ENCODE measurements around the gene WDFY2. TPM values are rescaled to one million over a fixed set of nuclear protein-coding genes. Genes with fewer than 3 reads are reported as not detected.
A peak's percentile ranks its signal among the peaks of the same experiment; 100 is the strongest.

The WDFY2 gene
- total RNA-seq, 1 donor from 2014 or later = 6.8 TPM

DNA sequence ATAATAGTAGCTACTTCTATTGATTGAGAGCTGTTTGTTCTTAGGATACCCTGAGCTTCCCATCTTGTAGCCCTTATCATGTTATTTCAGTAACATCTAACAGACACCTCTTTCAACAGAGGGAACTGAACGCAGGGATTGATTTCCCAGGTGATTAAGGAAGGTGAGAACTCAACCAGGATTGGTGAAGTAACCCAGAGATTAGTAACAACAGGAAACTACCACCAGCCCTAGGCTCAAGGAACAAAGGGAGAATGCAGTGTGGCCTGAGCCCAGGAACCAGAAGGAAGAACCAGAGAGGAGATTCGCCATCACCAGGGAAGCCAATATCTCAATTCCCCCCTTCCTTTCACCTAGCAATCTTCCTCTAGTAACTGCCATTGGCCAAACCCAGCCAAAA lies 211.2 kb downstream of the WDFY2 start:
- H3K27ac ChIP-seq (ENCODE audit: low read depth, low read length) = no peak overlapping the region
- no peak overlapping the region for H3K4me3 ChIP-seq (ENCODE audit: low read length in 3 of 3)
- H3K9ac ChIP-seq (ENCODE audit: low read depth in 1 of 3, low read length in 3 of 3) = no peak overlapping the region
- H3K4me1 ChIP-seq (ENCODE audit: control insufficient read depth in 3 of 3, insufficient read depth in 3 of 3, low read length in 3 of 3) = peaks cover 0 to 6% (median 4%) of the 10 kb centered on the region in 3 donors
- H3K27me3 ChIP-seq (ENCODE audit: control insufficient read depth in 3 of 3, insufficient read depth in 3 of 3, low read length in 3 of 3) = no peaks in the 10 kb centered on the region
- H3K9me3 ChIP-seq (ENCODE audit: control insufficient read depth in 3 of 3, low read length in 3 of 3) = no peaks in the 10 kb centered on the region
- H3K36me3 ChIP-seq (ENCODE audit: control insufficient read depth in 3 of 3, insufficient read depth in 3 of 3, low read length in 3 of 3) = peaks cover 18 to 34% (median 24%) of the 10 kb centered on the region in 3 donors

DNA sequence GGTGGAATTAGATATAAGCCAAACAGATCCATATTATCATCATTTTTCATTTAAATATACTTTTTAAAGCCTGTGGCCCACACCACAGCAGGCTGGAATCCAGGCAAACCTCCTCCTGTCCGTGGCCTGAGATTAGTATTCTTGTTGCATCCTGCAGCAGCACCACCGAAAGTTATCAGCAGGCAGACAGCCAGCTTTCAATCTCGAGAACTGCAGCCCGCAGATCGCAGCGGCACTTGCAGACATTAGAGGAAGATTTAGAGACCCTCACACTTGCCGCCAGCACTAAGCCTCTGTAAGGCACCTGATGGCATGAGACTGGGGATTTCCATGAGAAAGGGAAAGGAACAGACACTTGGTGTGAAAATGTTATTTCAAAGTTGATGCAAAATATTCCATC lies 212.3 kb downstream of the WDFY2 start:
- Histone ChIP-seq H3K27me3 (ENCODE audit: control insufficient read depth in 3 of 3, insufficient read depth in 3 of 3, low read length in 3 of 3) (no peaks in the 10 kb centered on the region), H3K9me3 (ENCODE audit: control insufficient read depth in 3 of 3, low read length in 3 of 3) (no peaks in the 10 kb centered on the region), H3K9ac (ENCODE audit: low read depth in 1 of 3, low read length in 3 of 3) (no peak overlapping the region), H3K27ac (ENCODE audit: low read depth, low read length) (no peak overlapping the region), H3K4me3 (ENCODE audit: low read length in 3 of 3) (no peak overlapping the region), H3K4me1 (ENCODE audit: control insufficient read depth in 3 of 3, insufficient read depth in 3 of 3, low read length in 3 of 3) (peaks cover 9 to 14% (median 11%) of the 10 kb centered on the region in 3 donors), H3K36me3 (ENCODE audit: control insufficient read depth in 3 of 3, insufficient read depth in 3 of 3, low read length in 3 of 3) (peaks cover 18 to 34% (median 24%) of the 10 kb centered on the region in 3 donors)

DNA sequence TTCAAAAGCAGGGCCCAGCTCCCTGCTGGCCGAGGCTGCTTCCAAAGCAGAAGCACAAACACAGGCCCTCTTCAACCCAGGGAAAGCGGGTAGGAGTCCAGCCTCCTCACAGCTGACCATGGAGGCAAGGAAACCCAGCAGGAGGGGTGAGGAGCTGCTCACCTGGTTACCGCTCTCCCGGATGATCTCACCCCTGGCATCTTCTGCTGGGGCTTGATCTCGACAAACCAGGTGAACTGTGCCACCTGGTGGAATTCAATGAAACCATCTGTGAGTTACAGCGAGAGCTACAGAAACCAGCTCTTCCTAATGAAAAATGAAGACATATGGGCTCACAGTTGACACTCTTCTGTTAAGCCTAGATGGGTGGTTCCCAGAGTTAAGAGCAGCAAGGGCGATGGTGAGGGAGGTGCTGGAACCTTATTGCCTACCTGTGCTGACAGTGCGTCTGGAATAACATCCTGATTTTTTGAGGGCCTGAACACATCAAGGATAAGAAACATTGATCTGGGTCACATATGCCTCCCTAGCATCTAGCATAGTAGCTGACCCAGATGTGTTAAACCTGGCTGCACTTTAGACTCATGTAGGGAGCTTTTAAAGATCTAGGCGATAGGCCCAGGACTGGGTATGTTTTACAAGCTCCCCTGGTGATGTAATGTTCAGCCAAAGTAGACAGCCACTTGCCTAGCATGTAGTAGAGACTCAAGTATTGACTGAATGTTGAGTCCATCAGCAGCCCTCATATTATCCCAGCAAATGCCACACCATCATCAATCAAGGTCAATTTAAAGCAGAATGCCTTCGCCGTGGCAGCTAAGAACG lies 213.6 kb downstream of the WDFY2 start:
- Histone ChIP-seq H3K27me3 (ENCODE audit: control insufficient read depth in 3 of 3, insufficient read depth in 3 of 3, low read length in 3 of 3) (no peaks in the 10 kb centered on the region), H3K9me3 (ENCODE audit: control insufficient read depth in 3 of 3, low read length in 3 of 3) (no peaks in the 10 kb centered on the region), H3K4me3 (ENCODE audit: low read length in 3 of 3) (no peak overlapping the region), H3K27ac (ENCODE audit: low read depth, low read length) (no peak overlapping the region), H3K4me1 (ENCODE audit: control insufficient read depth in 3 of 3, insufficient read depth in 3 of 3, low read length in 3 of 3) (peaks cover 22 to 26% (median 22%) of the 10 kb centered on the region in 3 donors), H3K9ac (ENCODE audit: low read depth in 1 of 3, low read length in 3 of 3) (no peak overlapping the region), H3K36me3 (ENCODE audit: control insufficient read depth in 3 of 3, insufficient read depth in 3 of 3, low read length in 3 of 3) (peaks cover 18 to 34% (median 24%) of the 10 kb centered on the region in 3 donors)

DNA sequence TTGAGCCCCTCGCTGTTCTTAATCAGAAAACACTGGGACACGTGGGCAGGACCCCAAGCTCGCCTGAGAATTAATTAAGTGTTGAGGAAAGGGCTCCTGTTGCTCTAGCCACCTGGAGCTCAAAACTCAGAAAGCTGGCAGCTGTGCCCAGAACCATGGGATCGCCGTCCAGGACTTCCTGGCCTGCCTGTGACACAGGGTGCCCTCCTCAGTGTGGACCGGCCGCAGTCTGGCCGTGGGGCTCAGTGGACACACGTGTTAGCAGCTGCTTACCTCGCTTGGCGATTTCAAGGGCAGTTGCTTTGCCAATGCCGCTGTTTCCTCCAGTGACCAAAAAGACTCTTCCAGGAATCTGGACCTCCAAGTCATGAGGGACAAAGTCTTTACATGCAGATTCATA lies 215.0 kb downstream of the WDFY2 start:
- Histone ChIP-seq H3K27me3 (ENCODE audit: control insufficient read depth in 3 of 3, insufficient read depth in 3 of 3, low read length in 3 of 3) (no peaks in the 10 kb centered on the region), H3K27ac (ENCODE audit: low read depth, low read length) (no peak overlapping the region), H3K4me3 (ENCODE audit: low read length in 3 of 3) (no peak overlapping the region), H3K4me1 (ENCODE audit: control insufficient read depth in 3 of 3, insufficient read depth in 3 of 3, low read length in 3 of 3) (peaks cover 27 to 35% (median 29%) of the 10 kb centered on the region in 3 donors), H3K9me3 (ENCODE audit: control insufficient read depth in 3 of 3, low read length in 3 of 3) (no peaks in the 10 kb centered on the region), H3K9ac (ENCODE audit: low read depth in 1 of 3, low read length in 3 of 3) (no peak overlapping the region), H3K36me3 (ENCODE audit: control insufficient read depth in 3 of 3, insufficient read depth in 3 of 3, low read length in 3 of 3) (peaks cover 18 to 31% (median 24%) of the 10 kb centered on the region in 3 donors)

DNA sequence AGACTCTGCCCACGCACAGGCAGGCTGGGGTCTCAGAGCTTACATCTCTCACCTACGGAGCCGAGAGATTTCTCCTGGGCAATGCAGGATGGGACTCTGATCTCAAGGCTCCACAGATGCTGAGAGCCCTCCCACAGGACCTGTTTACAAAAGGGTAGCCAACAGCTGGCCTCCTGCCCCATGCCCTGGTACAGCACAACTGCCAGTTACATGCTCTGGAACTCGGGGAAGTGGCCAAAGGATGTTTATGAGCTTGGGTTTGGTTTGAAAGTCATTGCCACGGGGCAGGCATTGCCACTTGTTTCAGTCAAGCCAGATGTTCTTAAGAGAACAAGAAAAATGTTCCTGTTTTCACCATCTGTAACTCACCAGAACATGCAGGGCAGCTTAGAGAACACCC lies 216.2 kb downstream of the WDFY2 start:
- peak overlapping the region; percentile 26 for H3K27ac ChIP-seq (ENCODE audit: low read depth, low read length)
- H3K36me3 ChIP-seq (ENCODE audit: control insufficient read depth in 3 of 3, insufficient read depth in 3 of 3, low read length in 3 of 3) = peaks cover 13 to 24% (median 23%) of the 10 kb centered on the region in 3 donors
- H3K4me1 ChIP-seq (ENCODE audit: control insufficient read depth in 3 of 3, insufficient read depth in 3 of 3, low read length in 3 of 3) = peaks cover 37 to 47% (median 40%) of the 10 kb centered on the region in 3 donors

DNA sequence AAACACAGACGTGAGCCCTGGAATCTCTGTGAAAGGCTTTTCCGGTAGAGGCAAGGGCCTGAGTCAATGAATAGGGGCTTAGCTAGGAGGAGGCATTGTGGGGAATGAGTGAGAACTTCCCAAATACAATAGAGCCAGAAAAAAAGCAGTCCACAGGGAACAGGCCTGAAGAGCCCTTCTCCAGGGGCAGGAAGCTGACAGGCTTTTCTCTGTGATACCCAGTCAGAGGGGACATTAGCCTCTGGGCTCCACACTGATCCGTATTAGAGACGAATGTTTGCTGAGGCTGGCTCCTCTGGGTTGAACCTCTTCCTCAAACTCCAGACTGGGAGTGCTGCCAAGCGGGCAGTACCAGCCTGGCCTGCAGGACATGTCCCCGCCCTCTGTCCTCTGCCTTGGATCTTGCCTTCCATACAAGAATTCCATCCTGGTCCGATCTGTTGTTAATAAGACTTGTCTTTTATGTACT lies 217.4 kb downstream of the WDFY2 start:
- no peaks in the 10 kb centered on the region for H3K27me3 ChIP-seq (ENCODE audit: control insufficient read depth in 3 of 3, insufficient read depth in 3 of 3, low read length in 3 of 3)
- peak overlapping the region in 2 of 3 donors; percentile 1 to 25 for H3K9ac ChIP-seq (ENCODE audit: low read depth in 1 of 3, low read length in 3 of 3)
- no peaks in the 10 kb centered on the region for H3K9me3 ChIP-seq (ENCODE audit: control insufficient read depth in 3 of 3, low read length in 3 of 3)
- H3K4me3 ChIP-seq (ENCODE audit: low read length in 3 of 3) = no peak overlapping the region
- peak overlapping the region; percentile 53 for H3K27ac ChIP-seq (ENCODE audit: low read depth, low read length)
- peaks cover 39 to 50% (median 44%) of the 10 kb centered on the region in 3 donors for H3K4me1 ChIP-seq (ENCODE audit: control insufficient read depth in 3 of 3, insufficient read depth in 3 of 3, low read length in 3 of 3)
- H3K36me3 ChIP-seq (ENCODE audit: control insufficient read depth in 3 of 3, insufficient read depth in 3 of 3, low read length in 3 of 3) = peaks cover 10 to 18% (median 13%) of the 10 kb centered on the region in 3 donors

More for the DNA sequence above, 216.2 kb downstream of the WDFY2 start:
- peak overlapping the region in 1 of 3 donors; percentile 28 for H3K9ac ChIP-seq (ENCODE audit: low read depth in 1 of 3, low read length in 3 of 3)
- no peak overlapping the region for H3K4me3 ChIP-seq (ENCODE audit: low read length in 3 of 3)
- no peaks in the 10 kb centered on the region for H3K27me3 ChIP-seq (ENCODE audit: control insufficient read depth in 3 of 3, insufficient read depth in 3 of 3, low read length in 3 of 3)
- no peaks in the 10 kb centered on the region for H3K9me3 ChIP-seq (ENCODE audit: control insufficient read depth in 3 of 3, low read length in 3 of 3)

DNA sequence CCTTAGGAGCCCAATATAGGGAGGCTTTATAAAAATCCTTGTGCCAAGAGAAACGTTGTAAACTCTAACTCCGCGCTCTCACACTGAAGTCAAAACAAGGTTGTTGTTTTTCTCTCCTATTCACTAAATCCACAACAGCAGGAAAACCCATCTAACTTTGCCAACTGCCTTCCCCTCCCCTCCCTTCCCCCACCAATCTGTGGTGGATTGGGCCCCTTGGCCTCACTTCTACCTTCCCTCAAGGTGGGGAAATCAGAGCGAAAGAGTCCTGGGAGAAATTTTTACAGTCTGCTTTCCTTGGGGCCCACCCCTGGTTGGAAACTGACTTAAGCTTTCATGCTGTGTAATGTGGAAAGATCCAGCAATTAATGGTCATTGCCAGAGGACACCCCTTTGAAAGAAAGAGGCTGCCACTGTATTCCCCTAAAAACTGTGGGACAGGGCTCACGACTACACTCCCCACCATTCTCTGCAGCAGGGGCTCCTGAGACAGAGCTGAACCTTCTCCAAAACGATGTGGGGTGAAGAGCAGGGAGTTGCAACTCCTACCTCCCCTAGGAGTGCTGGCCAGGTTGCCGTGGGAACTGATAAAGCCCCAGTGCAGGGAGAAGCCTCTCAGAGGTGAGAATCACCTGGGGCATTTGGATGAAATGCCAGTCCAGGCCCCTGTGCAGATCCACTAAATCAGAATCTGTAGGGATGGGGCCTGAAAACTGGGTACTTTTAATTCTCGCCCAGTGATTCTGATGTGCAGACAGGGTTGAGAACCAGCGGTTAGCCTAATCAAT lies 218.6 kb downstream of the WDFY2 start:
- no peaks in the 10 kb centered on the region for H3K27me3 ChIP-seq (ENCODE audit: control insufficient read depth in 3 of 3, insufficient read depth in 3 of 3, low read length in 3 of 3)
- H3K4me1 ChIP-seq (ENCODE audit: control insufficient read depth in 3 of 3, insufficient read depth in 3 of 3, low read length in 3 of 3) = peaks cover 39 to 50% (median 44%) of the 10 kb centered on the region in 3 donors
- H3K9ac ChIP-seq (ENCODE audit: low read depth in 1 of 3, low read length in 3 of 3) = peak overlapping the region; percentile 96 to 99 (median 97)
- H3K9me3 ChIP-seq (ENCODE audit: control insufficient read depth in 3 of 3, low read length in 3 of 3) = no peaks in the 10 kb centered on the region
- peak overlapping the region; percentile 98 for H3K27ac ChIP-seq (ENCODE audit: low read depth, low read length)
- H3K4me3 ChIP-seq (ENCODE audit: low read length in 3 of 3) = peak overlapping the region; percentile 70 to 92 (median 82)
- H3K36me3 ChIP-seq (ENCODE audit: control insufficient read depth in 3 of 3, insufficient read depth in 3 of 3, low read length in 3 of 3) = peaks cover under 1 to 7% (median 2%) of the 10 kb centered on the region in 3 donors

DNA sequence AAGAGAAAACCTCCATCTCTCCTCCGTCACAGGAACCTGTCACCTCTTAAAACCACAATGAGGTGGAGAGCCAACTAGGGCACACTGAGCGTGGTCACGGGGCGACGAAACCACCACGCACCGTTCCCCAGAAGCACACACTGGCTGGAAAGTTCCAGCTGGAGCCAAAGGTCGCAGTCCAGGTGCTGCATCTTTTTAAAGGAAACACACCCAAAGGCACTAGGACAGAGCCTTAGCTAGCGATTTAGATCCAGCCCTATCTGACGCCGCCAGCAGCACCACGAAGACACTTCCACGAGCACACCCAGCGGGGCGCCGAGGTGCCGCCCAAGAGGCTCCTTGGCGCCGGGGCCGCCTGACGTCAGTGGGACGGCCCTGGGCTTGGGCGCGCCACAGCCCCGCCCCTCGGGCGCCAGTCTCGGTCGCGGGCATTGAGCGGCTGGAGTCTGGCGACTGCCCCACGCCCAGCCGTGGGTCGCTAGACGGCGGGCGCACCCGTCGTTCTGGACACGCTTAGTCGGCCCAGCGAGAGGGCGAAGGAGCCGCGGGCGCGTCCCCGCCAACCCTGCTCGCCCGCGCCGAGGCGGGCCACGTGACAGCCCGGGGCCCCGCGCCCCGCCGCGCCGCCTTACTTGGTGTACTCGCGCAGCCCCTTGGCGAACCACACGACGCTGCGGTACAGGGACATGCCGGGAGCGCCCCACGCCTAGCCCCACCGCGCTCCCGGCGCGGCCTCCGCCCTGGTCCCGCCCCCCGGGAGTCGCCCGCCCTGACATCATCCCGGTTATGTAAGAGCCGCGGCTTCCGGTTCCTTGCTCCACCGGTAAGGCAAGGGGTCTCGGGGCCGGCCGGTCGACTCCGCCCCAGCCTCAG lies 219.4 kb downstream of the WDFY2 start, which contains the start of gene DHRS12:
DHRS12 (minus strand) TSS at position 742 of the 873 bp plus-strand sequence. CDS start 4,504 bp downstream, outside the sequence.
- Histone ChIP-seq H3K9ac (ENCODE audit: low read depth in 1 of 3, low read length in 3 of 3) (peak within 1 kb of the TSS; percentile 96 to 99 (median 97)), H3K27ac (ENCODE audit: low read depth, low read length) (peak within 1 kb of the TSS; percentile 98), H3K27me3 (ENCODE audit: control insufficient read depth in 3 of 3, insufficient read depth in 3 of 3, low read length in 3 of 3) (no peaks in the 10 kb centered on the region), H3K4me1 (ENCODE audit: control insufficient read depth in 3 of 3, insufficient read depth in 3 of 3, low read length in 3 of 3) (peaks cover 39 to 50% (median 44%) of the 10 kb centered on the region in 3 donors), H3K4me3 (ENCODE audit: low read length in 3 of 3) (peak within 1 kb of the TSS; percentile 82 to 92 (median 86)), H3K36me3 (ENCODE audit: control insufficient read depth in 3 of 3, insufficient read depth in 3 of 3, low read length in 3 of 3) (peaks cover 0 to 2% (median 0%) of the 10 kb centered on the region in 3 donors), H3K9me3 (ENCODE audit: control insufficient read depth in 3 of 3, low read length in 3 of 3) (no peaks in the 10 kb centered on the region)

Measured in skeletal muscle tissue (tissue), 4 donors.